EL (cell line): ENCODE measurements around the gene SNTN.
"Not testable (repeated sequence)": the region's sequence is repeated elsewhere in the genome, so short reads cannot be mapped to it uniquely, and the experiment has no call there.

Source experiments
- DNase-seq: peaks from one replicate; pipeline ENCODE4 v3.0.0-alpha.2; 2016

SNTN gene

DNA sequence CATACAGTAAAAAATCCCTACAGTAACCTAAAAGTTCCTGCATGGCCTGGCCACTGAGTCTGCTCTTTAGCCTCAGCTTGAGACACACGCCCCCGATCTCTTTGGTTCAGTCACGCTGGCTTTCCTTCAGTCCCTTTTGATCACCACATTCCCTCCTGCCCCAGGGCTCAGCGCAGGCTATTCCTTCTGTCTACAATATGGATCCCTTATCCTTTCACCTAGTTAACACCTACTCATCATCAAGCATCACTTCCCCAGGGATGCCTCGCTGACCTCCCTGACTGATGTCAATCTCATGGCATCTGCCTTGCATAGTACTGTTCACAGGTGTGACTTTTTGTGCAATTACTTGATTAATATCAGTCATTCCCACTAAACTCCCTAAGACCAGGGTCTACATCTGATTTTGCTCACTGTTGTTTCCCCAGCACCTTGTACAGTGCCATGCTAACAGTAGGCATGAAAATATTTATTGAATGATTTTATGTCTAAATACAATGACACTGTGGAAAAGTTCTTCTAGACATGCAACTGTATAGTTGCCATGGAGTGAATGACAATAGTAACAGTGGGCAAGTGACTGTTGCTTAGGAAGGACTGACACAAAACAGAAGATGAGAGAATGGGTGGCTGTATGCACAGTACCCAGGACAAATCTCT lies at the start of gene SNTN:
TSS of gene SNTN (plus strand) at position 610 of the 660 bp plus-strand sequence. CDS start at position 623, 13 bp downstream.
- no peak for DNase-seq

DNA sequence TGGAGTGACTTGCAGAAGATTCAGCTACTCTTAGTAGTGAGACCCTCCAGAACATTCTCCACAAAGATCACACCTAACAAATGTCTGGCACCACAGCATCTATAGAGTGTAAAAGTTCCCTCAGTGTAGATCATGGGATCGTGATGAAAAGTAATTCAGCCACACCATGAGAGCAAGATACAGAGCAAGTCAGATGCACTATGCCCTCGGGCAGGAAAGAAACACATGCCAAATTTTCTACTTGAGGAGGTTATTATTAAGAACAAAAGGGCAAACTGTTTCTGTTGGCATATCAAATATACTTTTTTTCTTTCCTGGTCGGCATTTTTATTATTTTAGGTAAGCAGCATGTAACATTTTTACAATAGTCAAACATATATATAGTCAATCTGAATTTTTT lies 44.8 kb upstream of the SNTN start:
- no peak for DNase-seq

DNA sequence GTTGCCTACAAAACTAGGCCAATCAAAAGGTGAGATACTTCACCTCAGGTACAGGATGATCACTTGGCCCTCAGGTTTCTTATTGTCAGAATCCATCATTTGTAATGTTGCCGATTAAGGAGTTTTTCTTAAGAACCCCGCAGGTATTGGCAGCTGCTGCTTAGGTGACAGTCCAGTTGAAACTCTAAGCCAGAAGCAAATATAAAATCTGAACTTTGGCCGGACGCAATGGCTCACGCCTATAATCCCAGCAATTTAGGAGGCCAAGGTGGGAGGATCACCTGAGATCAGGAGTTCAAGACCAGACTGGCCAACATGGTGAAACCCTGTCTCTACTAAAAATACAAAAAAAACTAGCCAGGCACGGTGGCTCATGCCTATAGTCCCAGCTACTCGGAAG lies 43.1 kb upstream of the SNTN start:
- DNase-seq, result no peak

DNA sequence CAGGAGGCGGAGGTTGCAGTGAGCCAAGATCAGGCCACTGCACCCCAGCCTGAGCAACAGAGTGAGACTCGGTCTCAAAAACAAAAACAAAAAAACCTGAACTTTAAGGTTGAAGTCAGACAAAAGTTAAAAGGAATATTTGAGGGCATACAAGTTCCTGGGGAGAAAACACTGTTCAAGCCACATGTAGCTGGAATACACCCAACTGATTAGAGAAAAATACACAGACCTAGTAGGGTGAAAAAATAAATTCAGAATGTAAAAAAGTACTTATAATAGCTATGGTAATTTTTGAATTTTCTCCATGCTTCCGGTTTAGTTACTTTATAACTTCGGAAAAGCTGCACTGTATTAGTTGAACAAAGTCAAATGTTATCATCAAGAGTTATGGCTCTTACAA lies 42.6 kb upstream of the SNTN start:
- DNase-seq, result no peak

DNA sequence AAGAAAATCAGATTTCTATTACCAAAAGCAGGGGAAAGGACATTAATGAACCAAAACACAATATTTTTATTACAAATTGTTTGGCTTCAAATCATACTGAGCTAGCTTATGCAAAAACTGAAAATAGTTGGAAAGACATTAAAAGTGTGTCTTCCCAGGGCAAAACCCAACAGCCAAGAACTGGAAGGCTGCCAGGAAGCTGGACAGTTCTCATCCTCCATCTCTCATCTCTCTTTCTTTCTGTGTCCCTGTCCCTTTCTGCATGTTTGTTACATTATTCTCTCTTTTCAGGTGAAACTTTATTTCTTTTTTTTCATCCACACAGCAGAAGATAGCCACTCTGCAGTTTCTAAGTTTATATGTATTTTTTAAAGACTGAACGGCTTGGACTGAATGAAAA lies 41.1 kb upstream of the SNTN start:
- DNase-seq, result no peak

DNA sequence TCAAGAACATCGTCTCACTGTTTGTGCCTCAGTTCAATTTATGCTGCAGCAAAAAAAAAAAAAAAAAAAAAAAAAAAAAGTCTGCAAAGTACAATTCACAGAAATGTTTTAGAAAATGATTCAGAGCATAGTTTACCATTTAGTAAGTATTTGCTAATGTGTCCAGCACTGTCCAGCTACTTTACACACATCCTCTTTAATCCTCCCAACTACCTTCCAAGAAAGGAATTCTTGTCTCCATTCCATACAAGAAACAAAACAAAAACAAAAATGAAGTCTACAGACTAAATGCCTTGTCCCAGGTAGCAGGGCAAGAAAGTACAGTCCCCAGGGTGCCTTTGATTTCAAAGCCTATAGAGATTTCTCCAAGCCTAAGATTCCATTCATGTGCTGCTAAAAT lies 38.9 kb upstream of the SNTN start:
- DNase-seq, result peak; percentile 43

DNA sequence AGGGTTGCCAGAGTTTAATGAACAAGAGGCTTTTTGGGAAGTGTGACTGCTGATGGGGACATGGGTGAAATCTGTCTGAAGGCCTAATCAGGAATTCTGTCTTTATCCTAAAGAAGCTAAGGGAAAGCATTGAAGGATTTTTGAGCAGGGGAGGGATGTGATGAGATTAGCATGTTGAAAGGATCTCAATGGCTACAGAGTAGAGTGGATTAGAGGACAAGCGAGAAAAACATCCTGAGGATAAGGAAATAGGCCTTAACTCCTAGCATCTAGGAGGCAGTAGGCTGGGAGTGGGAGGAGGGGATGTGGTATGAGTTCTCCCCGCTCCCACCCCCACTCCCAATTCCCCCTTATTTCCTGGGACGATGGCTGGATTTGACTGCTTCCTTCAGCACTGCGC lies 35.1 kb upstream of the SNTN start:
- DNase-seq, result no peak

DNA sequence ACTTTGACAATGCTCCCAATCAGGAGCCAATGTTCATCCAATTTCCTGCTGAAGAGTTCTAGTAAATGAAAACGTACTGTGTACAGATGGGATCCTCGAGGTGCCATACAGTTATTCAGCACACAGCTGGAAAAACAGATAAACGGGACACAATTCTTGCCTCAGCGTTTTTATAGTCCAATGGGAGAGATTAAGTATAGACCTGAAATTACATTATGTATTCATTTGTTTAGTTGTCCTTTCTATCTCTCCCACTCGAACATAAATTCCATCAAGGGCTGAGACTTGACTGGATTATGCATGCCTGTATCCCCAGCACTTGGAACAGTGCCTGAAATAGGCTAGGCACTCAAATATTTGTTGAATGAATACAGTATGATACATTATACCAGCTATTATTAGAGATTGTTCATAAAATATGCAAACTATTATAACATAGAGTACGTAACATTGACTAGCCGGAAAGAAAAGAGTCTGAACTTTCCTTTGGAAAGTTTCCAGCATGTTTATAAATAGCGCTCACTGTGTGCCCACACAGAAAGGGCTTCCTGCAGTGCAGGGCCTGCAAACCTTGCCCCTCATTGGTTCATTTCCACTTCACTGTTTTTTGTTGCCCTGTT lies 27.4 kb upstream of the SNTN start:
- peak; percentile 87 for DNase-seq

DNA sequence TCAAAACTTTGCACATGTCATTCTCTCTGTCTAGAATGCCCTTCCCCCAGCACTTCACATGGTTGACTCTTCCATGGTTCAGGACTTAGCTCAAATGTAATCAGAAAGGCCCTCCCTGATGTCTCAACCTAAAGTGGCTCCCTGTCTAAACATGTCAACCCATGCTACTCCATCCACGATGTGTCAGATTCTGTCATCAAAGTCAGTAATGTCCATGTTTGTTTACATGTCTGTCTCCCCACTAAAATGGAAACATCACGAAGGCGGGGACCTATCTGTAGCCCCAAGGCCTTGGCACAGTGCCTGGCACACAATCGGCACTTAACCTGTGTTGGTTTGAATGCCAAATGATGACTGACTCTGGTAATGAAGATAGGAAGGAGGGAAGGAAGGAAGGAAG lies 20.8 kb upstream of the SNTN start:
- no peak for DNase-seq

DNA sequence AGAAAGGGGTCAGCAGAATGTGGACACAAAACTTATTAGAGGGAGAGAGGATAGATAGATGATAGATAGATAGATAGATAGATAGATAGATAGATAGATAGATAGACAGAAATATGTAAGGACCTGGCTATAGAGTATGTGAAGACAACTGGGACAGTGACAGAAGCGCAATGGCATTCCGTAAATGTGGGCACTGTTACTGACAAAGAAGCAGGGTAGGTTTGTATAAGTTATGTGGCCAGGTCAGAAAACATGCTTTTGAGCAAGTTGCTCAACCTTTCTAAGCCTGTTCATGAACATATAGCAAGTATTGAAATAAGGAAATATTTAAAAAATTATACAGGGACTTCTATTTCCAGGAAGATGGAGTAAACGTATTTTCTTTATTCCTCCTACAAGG lies 17.3 kb upstream of the SNTN start:
- no peak for DNase-seq

DNA sequence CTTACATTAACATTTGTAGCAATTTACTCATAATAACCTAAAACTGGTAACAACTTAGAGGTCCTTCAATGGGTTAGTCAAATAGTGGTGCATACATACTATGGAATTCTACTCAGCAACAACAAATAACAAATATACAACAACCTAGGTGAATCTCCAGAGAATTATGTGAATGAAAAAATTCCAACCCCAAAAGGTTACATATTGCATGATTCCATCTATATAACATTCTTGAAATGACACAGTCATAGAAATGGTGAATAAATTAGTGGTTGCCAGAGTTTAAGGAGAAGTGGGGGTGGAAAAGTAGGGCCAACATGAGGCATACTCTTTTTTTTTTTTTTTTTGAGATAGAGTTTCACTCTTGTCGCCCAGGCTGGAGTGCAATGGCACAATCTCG lies 12.7 kb upstream of the SNTN start:
- peak; percentile 1 for DNase-seq

DNA sequence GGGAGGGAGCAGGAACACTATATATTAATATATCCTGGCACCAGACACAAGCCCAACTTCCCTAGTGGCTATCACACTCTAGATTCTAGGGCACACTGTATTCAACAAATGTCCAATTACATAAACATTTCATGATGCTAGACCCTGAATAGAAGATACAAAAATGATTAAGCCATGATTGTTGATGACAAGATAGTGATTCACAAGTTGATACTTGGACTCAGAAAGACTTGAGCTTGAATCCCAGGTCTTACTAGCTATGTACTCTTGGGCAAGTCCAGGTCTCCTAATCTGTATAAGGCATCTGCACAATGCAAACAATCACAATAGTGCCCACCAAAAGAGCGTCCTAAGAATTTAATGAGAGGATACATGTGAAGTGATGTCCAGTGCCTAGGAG lies 10.0 kb upstream of the SNTN start:
- DNase-seq, result no peak

DNA sequence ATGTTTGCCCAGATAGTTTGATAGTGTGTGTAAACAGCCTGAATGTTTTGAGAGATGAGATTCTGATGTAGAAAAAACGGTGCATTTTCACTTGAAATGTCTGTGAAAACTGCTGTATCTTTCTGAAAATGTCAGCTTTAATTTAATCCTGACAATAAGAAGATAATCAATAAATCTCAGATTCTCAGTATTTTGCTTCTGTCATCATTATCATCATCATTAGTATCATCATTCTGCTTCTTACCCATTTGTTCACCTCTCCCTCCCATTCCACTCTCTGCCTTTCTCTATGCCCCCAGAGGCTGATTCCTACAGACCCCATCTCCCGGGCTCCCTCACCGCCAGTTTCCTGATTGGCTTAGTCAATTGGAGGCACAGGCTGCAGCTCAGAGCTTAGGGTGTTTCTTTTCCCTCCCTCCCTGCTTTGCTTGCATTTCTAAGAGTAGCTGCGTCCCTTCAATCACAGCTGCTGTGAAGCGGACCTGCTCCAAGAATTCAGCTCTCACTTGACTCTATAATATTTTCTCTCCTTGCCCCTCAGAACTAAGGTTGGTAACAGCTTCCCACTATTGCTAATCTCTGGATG lies 8.2 kb upstream of the SNTN start:
- no peak for DNase-seq

DNA sequence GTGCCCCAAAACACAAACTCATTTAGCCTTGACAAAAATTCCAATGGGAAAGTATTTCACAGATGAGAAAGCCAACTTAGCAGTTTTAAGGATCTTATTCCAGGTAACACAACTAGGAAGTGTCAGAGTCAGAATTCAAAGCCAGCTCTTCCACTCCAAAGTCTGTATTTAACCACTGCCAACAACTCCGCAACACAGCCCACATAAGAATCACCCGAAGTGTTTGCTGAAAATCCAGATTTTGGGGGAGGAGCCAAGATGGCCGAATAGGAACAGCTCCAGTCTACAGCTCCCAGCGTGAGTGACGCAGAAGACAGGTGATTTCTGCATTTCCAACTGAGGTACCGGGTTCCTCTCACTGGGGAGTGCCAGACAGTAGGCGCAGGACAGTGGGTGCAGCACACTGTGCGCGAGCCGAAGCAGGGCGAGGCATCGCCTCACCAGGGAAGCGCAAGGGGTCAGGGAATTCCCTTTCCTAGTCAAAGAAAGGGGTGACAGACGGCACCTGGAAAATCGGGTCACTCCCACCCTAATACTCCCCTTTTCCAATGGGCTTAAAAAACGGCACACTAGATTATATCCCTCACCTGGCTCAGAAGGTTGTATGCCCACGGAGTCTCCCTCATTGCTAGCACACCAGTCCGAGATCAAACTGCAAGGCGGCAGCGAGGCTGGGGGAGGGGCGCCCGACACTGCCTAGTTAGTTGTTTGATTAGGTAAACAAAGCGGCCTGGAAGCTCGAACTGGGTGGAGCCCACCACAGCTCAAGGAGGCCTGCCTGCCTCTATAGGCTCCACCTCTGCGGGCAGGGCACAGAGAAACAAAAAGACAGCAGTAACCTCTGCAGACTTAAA lies 7.3 kb upstream of the SNTN start:
- DNase-seq, result not testable (repeated sequence)

DNA sequence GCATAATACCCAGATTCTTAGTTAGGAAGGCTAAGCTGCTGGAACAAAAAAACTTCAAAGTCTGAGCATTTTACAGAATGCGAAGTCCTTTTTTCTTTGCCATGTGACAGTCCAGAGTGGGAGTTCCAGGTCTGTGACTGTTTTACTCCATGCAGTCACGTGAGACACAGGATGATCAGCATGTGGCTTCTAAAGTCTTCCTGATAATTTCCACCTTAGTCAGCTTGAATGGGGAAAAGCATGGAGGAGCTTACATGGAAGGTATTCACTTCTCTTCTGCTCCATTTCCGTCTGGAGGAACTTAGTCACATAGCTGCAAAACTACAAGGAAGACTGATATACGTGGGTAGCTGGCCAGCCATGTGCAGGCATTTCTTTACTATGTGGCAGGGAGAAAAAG lies 1.7 kb downstream of the SNTN start:
- DNase-seq, result no peak

DNA sequence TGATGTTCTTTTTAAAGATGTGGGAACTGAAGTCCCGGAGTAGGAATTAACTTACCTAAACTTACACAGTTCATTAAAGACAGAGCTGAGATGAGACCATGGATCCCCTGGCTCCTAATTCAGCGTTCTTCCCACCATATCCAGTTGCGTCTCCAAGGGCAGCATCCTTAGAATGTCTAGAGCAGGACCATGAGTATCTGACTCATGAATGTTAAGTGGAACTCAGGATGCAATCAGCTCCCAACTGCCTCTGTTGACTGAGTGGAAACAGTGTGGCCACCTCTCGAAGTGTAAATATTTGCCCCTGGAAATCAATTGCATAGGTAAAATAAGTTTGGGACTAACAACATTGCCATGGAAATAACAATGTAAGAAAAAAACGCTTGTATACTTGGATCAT lies 2.5 kb downstream of the SNTN start:
- DNase-seq, result peak; percentile 13

DNA sequence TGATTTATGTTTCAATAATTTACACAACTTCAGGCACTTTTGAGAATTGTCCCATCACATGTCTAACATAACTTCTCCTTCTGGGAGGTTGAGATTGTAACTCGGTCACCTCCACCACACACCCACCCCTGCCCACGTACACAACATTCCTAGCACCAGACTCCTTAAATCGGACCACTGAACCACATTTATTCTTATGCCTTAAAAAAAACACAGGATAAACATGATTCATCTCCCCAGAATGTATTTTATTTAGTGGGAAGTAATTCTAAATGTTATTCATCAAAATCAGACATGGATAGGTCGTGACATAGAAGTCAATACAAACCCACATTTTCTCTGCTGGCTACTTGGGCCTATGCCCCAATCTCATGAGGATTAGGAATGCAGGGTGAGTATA lies 3.0 kb downstream of the SNTN start:
- peak; percentile 90 for DNase-seq

DNA sequence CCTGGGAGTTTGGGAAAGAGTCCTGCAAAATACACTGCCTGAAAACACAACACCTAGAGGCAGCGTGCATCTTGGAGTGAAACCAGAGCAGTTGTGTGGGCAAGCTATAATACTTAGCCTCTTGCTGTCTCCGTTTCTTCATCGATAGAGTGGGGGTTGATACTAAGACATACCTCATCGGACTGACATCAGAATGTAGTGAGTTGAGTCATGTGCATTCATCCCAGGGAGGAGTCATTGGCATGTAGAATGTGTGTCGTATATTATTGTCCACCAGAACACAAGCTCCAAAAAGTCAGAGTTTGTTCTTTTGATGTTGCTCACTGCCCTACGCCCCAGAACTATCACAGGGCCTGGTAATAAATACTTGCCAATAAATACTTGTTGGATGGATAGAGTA lies 4.3 kb downstream of the SNTN start:
- DNase-seq, result peak; percentile 82

DNA sequence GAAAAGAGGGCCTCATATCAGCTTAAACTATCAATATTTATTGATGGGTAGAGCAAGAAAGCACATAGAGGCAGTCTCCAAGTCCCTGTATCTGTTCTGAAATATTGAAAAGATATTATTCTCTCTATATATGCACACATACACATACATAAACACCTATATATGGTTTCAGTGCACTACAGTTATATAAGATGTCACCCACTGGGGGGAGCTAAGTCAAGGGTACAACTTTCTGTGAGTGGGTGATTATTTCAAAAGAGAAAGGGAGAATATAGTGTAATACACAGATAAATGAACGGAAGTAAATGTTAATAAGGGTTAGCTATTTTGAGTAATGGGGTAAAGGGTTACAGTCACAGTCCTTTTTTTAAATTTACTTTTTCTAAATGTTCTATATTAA lies 8.8 kb downstream of the SNTN start:
- DNase-seq, result peak; percentile 13

DNA sequence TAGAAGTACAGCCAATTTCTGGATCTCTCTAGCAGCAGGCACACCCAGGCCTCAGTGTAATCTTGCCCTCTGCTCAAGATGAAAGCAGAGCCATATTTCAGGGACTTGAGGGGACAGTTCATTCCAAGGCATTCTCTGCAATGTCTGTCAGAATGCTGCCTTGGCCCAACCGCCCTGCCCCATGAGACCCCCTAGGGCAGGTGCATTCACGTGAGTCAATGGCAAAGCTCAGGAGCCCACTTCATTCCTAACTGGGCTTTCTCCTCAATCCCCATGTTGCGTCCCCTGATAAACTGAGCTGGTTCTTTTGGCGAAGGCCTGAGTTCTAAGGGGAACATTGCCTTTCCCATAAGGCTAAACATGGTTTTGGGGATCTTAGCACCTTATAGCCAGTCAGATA lies 9.5 kb downstream of the SNTN start:
- DNase-seq, result no peak

DNA sequence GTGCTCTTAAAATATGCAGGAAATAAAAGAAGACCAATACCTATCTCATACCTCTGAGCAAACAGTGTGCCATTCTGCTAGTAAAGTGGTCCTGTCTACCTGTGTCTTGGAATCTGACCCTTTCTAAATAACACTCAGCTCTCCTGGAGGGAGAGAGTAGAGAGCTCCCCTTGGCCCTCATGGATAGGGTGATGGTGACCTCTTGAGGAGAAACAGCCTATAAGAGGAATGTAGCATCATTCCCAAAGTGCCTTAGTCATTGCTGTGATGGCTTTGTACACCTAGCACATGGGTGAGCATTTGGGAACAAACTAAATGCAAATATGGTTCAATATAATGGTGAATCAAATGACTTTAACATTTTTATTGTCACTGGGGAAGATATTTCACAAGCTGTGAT lies 10.0 kb downstream of the SNTN start:
- DNase-seq, result peak; percentile 19

DNA sequence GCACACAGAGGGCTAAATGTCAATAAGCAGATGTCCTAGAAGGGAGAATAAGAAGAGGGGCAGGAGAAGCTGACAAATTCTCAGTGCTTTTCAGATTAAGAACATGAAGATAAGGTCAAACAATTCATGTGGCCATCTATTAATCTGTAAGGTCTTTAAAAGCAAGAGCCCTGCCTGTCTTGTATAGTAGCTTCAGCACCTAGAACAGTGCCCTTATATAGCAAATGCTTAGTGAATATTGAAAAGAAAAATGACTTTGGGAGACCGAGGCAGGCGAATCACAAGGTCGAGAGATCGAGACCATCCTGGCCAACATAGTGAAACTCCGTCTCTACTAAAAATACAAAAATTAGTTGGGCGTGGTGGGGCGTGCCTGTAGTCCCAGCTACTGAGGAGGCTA lies 18.1 kb downstream of the SNTN start:
- DNase-seq, result no peak

DNA sequence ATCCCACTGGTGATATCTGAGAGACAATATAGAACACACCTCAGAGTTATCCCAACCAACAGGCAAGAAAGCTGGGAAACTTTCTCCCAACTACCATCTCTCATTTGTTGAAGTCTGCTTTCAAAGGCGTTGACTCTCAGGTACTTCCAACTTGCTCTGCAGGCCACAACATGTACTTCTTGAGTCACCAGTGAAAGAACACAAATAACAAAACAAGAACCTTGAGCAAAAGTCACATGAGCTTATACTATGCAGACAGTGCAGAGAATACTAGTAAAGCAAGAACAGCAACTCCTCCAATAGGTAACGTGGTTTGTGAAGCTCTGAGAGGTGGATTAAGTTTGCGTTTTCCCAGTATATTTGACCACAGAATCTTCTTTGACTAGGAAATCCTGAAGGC lies 20.6 kb downstream of the SNTN start:
- DNase-seq, result no peak

DNA sequence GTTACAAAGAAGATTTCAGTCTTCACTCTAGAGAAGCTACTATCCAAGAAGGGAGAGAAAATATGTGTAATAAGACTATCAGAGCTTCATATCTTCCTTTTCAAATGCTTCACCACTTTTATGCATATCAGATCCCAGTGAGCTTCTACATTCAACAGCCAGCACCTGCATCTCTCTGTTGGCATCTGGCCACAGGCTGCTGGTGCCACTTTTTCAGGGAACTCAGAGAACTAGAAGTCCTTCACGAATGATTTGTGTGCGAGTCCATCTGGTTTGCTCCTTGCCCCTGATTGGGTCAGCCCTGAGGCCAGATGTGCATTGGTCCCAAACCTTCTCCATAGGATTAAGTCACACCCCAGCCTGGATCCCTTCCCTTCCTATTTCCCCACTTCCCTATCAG lies 22.1 kb downstream of the SNTN start:
- DNase-seq, result no peak
